Cardiac fibroblast (primary cell): ENCODE measurements around the gene RTN1.
A peak's percentile ranks its signal among the peaks of the same experiment; 100 is the strongest.
"Not testable (repeated sequence)": the region's sequence is repeated elsewhere in the genome, so short reads cannot be mapped to it uniquely, and the experiment has no call there.

Experiments
- DNase-seq, 2 donors: peaks; one replicate each; pipeline versions ENCODE4 v3.0.0 to v3.0.0-alpha.2; 2010; ENCODE audit warnings: low read depth in 2 of 2
- H3K4me3 ChIP-seq, 2 donors: replicated peaks in 1 of 2; 1 replicate in 1 of 2; 2 replicates in 1 of 2; pipeline ENCODE4 v1.5.1; 2011; ENCODE audit warnings: low read depth in 2 of 2, low read length in 2 of 2, mild to moderate bottlenecking in 2 of 2, moderate library complexity in 1 of 2
- CTCF ChIP-seq: IDR thresholded peaks from one replicate; pipeline ENCODE4 v1.5.1; 2011; ENCODE audit warnings: low read depth, mild to moderate bottlenecking, low read length, inconsistent platforms

Gene RTN1

GRCh38 chr14:59656473-59656872 is 214.1 kb downstream of the RTN1 start:
- DNase-seq = no peak
- no peak overlapping the region for H3K4me3 ChIP-seq
- no peak for TF ChIP-seq CTCF

- not testable (repeated sequence) for H3K4me3 ChIP-seq, DNase-seq
Observed at GRCh38 chr14:59654131-59654530, 216.4 kb downstream of the RTN1 start.

GRCh38 chr14:59646832-59647231 is 223.7 kb downstream of the RTN1 start:
- H3K4me3 ChIP-seq, DNase-seq: not testable (repeated sequence)

GRCh38 chr14:59638885-59639284 is 231.7 kb downstream of the RTN1 start:
- no peak for TF ChIP-seq CTCF
- H3K4me3 ChIP-seq = no peak overlapping the region
- no peak for DNase-seq

- no peak for TF ChIP-seq CTCF
- H3K4me3 ChIP-seq = no peak overlapping the region
- no peak for DNase-seq
Observed at GRCh38 chr14:59634617-59635016, 236.0 kb downstream of the RTN1 start.

- no peak overlapping the region for H3K4me3 ChIP-seq
- no peak for TF ChIP-seq CTCF
- DNase-seq = no peak
Observed at GRCh38 chr14:59633486-59633885, 237.1 kb downstream of the RTN1 start.

GRCh38 chr14:59632381-59632780 is 238.2 kb downstream of the RTN1 start:
- no peak overlapping the region for H3K4me3 ChIP-seq
- TF ChIP-seq CTCF = peak; percentile 71
- DNase-seq = peak; percentile 23 to 55

- peak in 1 of 2 donors; percentile 10 for DNase-seq
- peak; percentile 21 for TF ChIP-seq CTCF
Observed at GRCh38 chr14:59631237-59631636, 239.3 kb downstream of the RTN1 start.

More at GRCh38 chr14:59631237-59631636, 239.3 kb downstream of the RTN1 start:
- H3K4me3 ChIP-seq = no peak overlapping the region
